Activated B cell treated with CpG ODN at 0.5 μM for 24 hours (primary cell): Measurements from ENCODE around the gene RFX4. TPM values are rescaled to one million over a fixed set of nuclear protein-coding genes. Genes with fewer than 3 reads are reported as not detected.

ENCODE experiments used
- ATAC-seq: fragments of 200-7000 bp; cut with Tn5 transposase; one replicate; pipeline ENCODE4 v1.10.0; 2021; ENCODE audit warnings: low read depth, mild to moderate bottlenecking, moderate library complexity
- CTCF ChIA-PET: fragments of 350-600 bp; sonication (Branson Sonifier 250); formaldehyde crosslinking; loops from one replicate; lab custom pipeline; 2021; ENCODE audit warnings: antibody characterized with exemption; lab: Charles Lee
- POLR2A ChIA-PET: fragments of 350-600 bp; sonication (Branson Sonifier 250); formaldehyde crosslinking; loops from one replicate; lab custom pipeline; 2021; ENCODE audit warnings: antibody characterized with exemption; lab: Charles Lee
- DNase-seq: peaks from one replicate; pipeline ENCODE4 v3.0.0; 2022
- H3K27ac Mint-ChIP-seq: one replicate; pipeline ENCODE4 v1.8.0; 2020; ENCODE audit warnings: mixed read lengths
- H3K27me3 Mint-ChIP-seq: one replicate; pipeline ENCODE4 v1.8.0; 2021; ENCODE audit warnings: mixed read lengths
- H3K36me3 Mint-ChIP-seq: one replicate; pipeline ENCODE4 v1.8.0; 2021; ENCODE audit warnings: low read depth, mixed read lengths
- H3K4me1 Mint-ChIP-seq: one replicate; pipeline ENCODE4 v1.8.0; 2021; ENCODE audit warnings: mixed read lengths
- H3K4me3 Mint-ChIP-seq: one replicate; pipeline ENCODE4 v1.8.0; 2020; ENCODE audit warnings: mild to moderate bottlenecking, mixed read lengths
- H3K9me3 Mint-ChIP-seq: one replicate; pipeline ENCODE4 v1.8.0; 2020; ENCODE audit warnings: mixed read lengths
- CTCF ChIP-seq: fragments of 200-600 bp; IDR thresholded peaks from one replicate; pipeline ENCODE4 v1.8.0; 2022; ENCODE audit warnings: antibody characterized with exemption, mild to moderate bottlenecking
- intact Hi-C: fragments of 100-400 bp; cut with micrococcal nuclease; formaldehyde crosslinking; loops from one replicate; pipeline ENCODE4 v1.15.1; 2024
- total RNA-seq: library from RNA; stranded (reverse); gene quantifications from 2 replicates; pipeline ENCODE4 v1.2.3, GENCODE V29; 2022

RFX4 gene
- total RNA-seq, 1 donor from 2014 or later, result not detected

GRCh38 chr12:106646472-106646871, 63.7 kb downstream of the RFX4 start:
- no peak overlapping the region for H3K27ac Mint-ChIP-seq
- no peaks in the 10 kb centered on the region for H3K9me3 Mint-ChIP-seq
- peaks cover 18% of the 10 kb centered on the region for H3K27me3 Mint-ChIP-seq
- no peaks in the 10 kb centered on the region for H3K36me3 Mint-ChIP-seq
- H3K4me3 Mint-ChIP-seq, result no peak overlapping the region
- ATAC-seq, result no peak
- H3K4me1 Mint-ChIP-seq, result no peaks in the 10 kb centered on the region
- no peak for DNase-seq
- intact Hi-C loops, result no loop called here
- TF ChIP-seq CTCF, result no peak
- CTCF ChIA-PET, result no interaction called here
- POLR2A ChIA-PET, result no interaction called here

GRCh38 chr12:106647793-106648514, 65.2 kb downstream of the RFX4 start:
- no peak for DNase-seq
- Mint-ChIP-seq H3K9me3 (no peaks in the 10 kb centered on the region), H3K27me3 (peaks cover 13% of the 10 kb centered on the region), H3K36me3 (no peaks in the 10 kb centered on the region), H3K4me1 (no peaks in the 10 kb centered on the region), H3K4me3 (no peak overlapping the region), H3K27ac (no peak overlapping the region)
- intact Hi-C loops, result no loop called here
- ChIA-PET POLR2A (no interaction called here), CTCF (no interaction called here)
- ATAC-seq, result no peak
- TF ChIP-seq CTCF, result no peak

GRCh38 chr12:106648736-106649135, 65.9 kb downstream of the RFX4 start:
- CTCF ChIA-PET, result no interaction called here
- H3K4me3 Mint-ChIP-seq, result no peak overlapping the region
- no peak for TF ChIP-seq CTCF
- H3K36me3 Mint-ChIP-seq, result no peaks in the 10 kb centered on the region
- H3K27me3 Mint-ChIP-seq, result peaks cover 13% of the 10 kb centered on the region
- no peak for DNase-seq
- intact Hi-C loops, result no loop called here
- no peak overlapping the region for H3K27ac Mint-ChIP-seq
- no peak for ATAC-seq
- no peaks in the 10 kb centered on the region for H3K4me1 Mint-ChIP-seq
- H3K9me3 Mint-ChIP-seq, result no peaks in the 10 kb centered on the region
- POLR2A ChIA-PET, result no interaction called here

- DNase-seq (no peak), ATAC-seq (no peak)
- H3K4me1 Mint-ChIP-seq, result no peaks in the 10 kb centered on the region
- ChIA-PET CTCF (no interaction called here), POLR2A (no interaction called here)
- no peaks in the 10 kb centered on the region for H3K9me3 Mint-ChIP-seq
- H3K27me3 Mint-ChIP-seq, result peaks cover 20% of the 10 kb centered on the region
- intact Hi-C loops, result no loop called here
- TF ChIP-seq CTCF, result no peak
- no peak overlapping the region for H3K4me3 Mint-ChIP-seq
- H3K36me3 Mint-ChIP-seq, result no peaks in the 10 kb centered on the region
- H3K27ac Mint-ChIP-seq, result no peak overlapping the region
Observed at GRCh38 chr12:106651552-106651951, 68.7 kb downstream of the RFX4 start.

- Mint-ChIP-seq H3K4me1 (no peaks in the 10 kb centered on the region), H3K36me3 (no peaks in the 10 kb centered on the region), H3K27ac (no peak overlapping the region), H3K9me3 (no peaks in the 10 kb centered on the region), H3K27me3 (peaks cover 21% of the 10 kb centered on the region), H3K4me3 (no peak overlapping the region)
- intact Hi-C loops, result no loop called here
- POLR2A ChIA-PET, result no interaction called here
- ATAC-seq, result no peak
- TF ChIP-seq CTCF, result no peak
- CTCF ChIA-PET, result no interaction called here
- no peak for DNase-seq
Observed at GRCh38 chr12:106652510-106653015, 69.8 kb downstream of the RFX4 start.
